Right cardiac atrium (tissue), 5 donors: ENCODE data around the gene SDHAF2. TPM values are rescaled to one million over a fixed set of nuclear protein-coding genes. Genes with fewer than 3 reads are reported as not detected.
"Not testable (repeated sequence)": the region's sequence is repeated elsewhere in the genome, so short reads cannot be mapped to it uniquely, and the experiment has no call there.

Experiments used
- ATAC-seq, 2 donors: fragments of 200-7000 bp; cut with Tn5 transposase; one replicate each; pipeline versions ENCODE4 v1.8.0 to v1.9.1; 2020; ENCODE audit warnings: moderate library complexity in 2 of 2, mild to moderate bottlenecking in 1 of 2
- DNase-seq, 3 donors: peaks; one replicate each; pipeline ENCODE4 v3.0.0-alpha.2; 2020
- H3K27ac ChIP-seq: one replicate; pipeline ENCODE4 v1.5.1; 2013; ENCODE audit warnings: mild to moderate bottlenecking, low read length, control low read depth, moderate library complexity
- H3K27me3 ChIP-seq: one replicate; pipeline ENCODE4 v1.6.1; 2013; ENCODE audit not compliant: control insufficient read depth, insufficient read depth
- H3K4me1 ChIP-seq: one replicate; pipeline ENCODE4 v1.6.1; 2013; ENCODE audit warnings: low read length; ENCODE audit not compliant: control insufficient read depth, insufficient read depth
- H3K4me3 ChIP-seq: one replicate; pipeline ENCODE4 v1.5.1; 2013; ENCODE audit warnings: low read length, control low read depth
- H3K9me3 ChIP-seq: one replicate; pipeline ENCODE4 v1.6.1; 2013; ENCODE audit warnings: low read length; ENCODE audit not compliant: control insufficient read depth
- WGBS: extraction: QIAGEN DNeasy Blood & Tissue Kit; methylation state at CpG from one replicate; pipeline ENCODE4 v1.1.7; 2013; 5-methylcytosine and 5-hydroxymethylcytosine counted together
- intact Hi-C, 4 donors: fragments of 100-400 bp; cut with DNase I; formaldehyde crosslinking; loops; one replicate each; pipeline versions ENCODE4 v1.11.0 to v1.14.0; 2022 to 2023
- polyA plus RNA-seq: library from polyadenylated mRNA; stranded (reverse); fragments of 200-250 nt; gene quantifications from one replicate; pipeline ENCODE4 v1.2.3, GENCODE V29; 2013
- total RNA-seq, 4 donors: library from RNA; stranded (reverse); fragmentation: NEBNext Ultra II Directional; extraction: Animal tissue kit (Norgen Biotek cat#: 25700); gene quantifications; one replicate each; pipeline ENCODE4 v1.2.1, GENCODE V29; 2021
- donor health status: healthy with polysubstance abuse.
- donor health status: DM: no; HTN: yes; CAD: no.
- donor health status: DM: no; HTN: no; CAD: no.
- donor health status: DM: no; HTN: yes; CAD: no; lungs with severe emphysema.
- donor health status: DM: yes; HTN: yes; CAD: no.

SDHAF2 gene
- total and polyA plus RNA-seq, 5 donors, result 32.9 to 57.8 (median 33.5) TPM

DNA sequence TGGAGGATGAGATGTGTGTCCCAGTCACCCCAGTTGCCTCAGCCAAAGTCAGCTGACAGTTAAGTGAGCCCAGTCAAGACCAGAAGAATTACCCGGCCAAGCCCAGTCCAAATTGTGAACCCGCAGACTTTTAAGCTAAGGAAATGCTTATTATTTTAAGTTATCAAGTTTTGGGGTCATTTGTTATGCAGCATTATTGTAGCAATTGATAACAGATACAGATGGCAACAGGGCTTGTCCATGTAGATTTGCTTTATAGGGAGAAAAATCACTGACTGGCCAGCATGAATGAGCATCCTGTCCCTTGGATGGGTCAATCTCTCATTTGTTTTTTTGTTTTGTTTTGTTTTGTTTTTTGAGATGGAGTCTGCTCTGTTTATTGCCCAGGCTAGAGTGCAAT is 22.9 kb downstream of the SDHAF2 start:
- Histone ChIP-seq H3K4me1 (peaks cover 9% of the 10 kb centered on the region), H3K27ac (no peak overlapping the region), H3K27me3 (no peaks in the 10 kb centered on the region), H3K9me3 (no peaks in the 10 kb centered on the region), H3K4me3 (no peak overlapping the region)
- intact Hi-C loops, result loop anchor here in 2 of 4 donors (10.0 kb wide), 2 partner anchors 62 to 182 kb away; no protein-coding TSS in a partner anchor
- DNase-seq (no peak), ATAC-seq (no peak)
- 98% methylated on average over 2 of the region's 2 CpGs for WGBS

DNA sequence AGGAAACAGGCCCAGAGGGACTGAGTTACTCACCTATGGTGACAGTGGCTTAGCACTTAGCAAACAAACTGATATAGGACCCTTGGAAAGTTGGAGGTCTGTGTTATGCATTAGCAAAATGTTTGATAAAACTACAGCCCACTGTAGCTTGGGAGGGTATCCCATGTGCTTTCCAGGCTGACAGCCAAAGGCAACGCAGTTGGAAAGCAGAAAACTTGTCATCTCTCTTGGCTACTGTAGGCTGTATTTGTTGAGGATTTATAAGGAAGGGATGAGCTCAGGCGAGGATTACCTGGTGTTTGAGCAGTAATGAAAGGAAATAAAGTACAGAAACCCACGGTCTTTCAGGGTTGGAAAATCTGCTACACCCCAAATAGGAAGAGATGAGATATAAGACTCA is 23.8 kb downstream of the SDHAF2 start:
- H3K27me3 ChIP-seq, result no peaks in the 10 kb centered on the region
- ATAC-seq (no peak), DNase-seq (no peak)
- no peak overlapping the region for H3K27ac ChIP-seq
- peaks cover 9% of the 10 kb centered on the region for H3K4me1 ChIP-seq
- H3K4me3 ChIP-seq, result no peak overlapping the region
- WGBS, result 46% methylated on average over 3 of the region's 3 CpGs
- H3K9me3 ChIP-seq, result no peaks in the 10 kb centered on the region
- intact Hi-C loops, result loop anchor here in 2 of 4 donors (10.0 kb wide), 2 partner anchors 61 to 181 kb away; no protein-coding TSS in a partner anchor

DNA sequence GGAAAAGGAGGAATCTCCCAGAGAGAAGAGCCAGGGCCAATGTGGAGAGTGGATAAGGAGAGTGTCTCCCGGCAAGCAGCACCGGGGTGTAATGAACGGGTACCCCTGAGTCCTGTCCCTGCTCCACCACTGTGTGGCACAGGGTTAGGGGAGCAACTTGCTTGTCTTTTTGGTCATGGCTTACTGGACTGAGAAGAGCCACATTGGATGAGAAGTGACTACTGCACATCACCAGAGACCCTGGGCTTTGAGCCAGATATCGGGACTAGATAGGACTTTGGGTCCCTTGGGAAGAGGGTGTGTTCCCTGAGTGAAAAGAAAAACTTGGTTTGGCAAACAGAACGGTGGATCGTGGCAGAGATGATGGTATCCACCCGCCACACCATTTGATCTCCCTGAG is 24.6 kb downstream of the SDHAF2 start:
- H3K27ac ChIP-seq, result peak overlapping the region; percentile 15
- H3K27me3 ChIP-seq, result no peaks in the 10 kb centered on the region
- ATAC-seq (peak in 1 of 2 donors; percentile 26), DNase-seq (no peak)
- H3K9me3 ChIP-seq, result no peaks in the 10 kb centered on the region
- H3K4me1 ChIP-seq, result peaks cover 7% of the 10 kb centered on the region
- no peak overlapping the region for H3K4me3 ChIP-seq
- 66% methylated on average over 7 of the region's 7 CpGs for WGBS
- intact Hi-C loops, result loop anchor here in 2 of 4 donors (10.0 kb wide), 2 partner anchors 60 to 180 kb away; no protein-coding TSS in a partner anchor

DNA sequence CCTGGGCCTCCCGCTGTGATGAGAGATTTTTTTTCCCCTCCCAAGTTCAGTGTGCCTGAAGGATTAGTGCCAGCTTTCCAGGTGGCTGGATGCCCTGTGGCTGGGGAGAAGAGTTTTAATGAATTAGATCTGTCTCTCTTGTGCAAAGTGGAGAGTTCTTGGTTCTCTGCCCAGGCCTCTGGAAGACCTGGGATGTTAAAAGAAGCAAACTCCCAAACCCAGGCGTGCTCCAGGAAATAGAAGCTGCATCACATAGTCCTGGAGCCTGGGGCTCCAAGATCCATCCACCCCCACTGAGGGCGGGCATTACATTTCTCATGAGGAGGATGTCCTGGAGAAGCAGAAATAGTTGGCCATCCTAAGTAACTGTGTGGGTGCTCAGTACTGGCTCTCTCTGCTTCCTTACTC is 30.6 kb downstream of the SDHAF2 start:
- peak; percentile 34 to 50 for ATAC-seq
- Histone ChIP-seq H3K27me3 (no peaks in the 10 kb centered on the region), H3K4me1 (peaks cover 2% of the 10 kb centered on the region), H3K9me3 (no peaks in the 10 kb centered on the region), H3K4me3 (no peak overlapping the region), H3K27ac (no peak overlapping the region)
- intact Hi-C loops, result no loop called here
- WGBS, result 55% methylated on average over 3 of the region's 3 CpGs
- no peak for DNase-seq

DNA sequence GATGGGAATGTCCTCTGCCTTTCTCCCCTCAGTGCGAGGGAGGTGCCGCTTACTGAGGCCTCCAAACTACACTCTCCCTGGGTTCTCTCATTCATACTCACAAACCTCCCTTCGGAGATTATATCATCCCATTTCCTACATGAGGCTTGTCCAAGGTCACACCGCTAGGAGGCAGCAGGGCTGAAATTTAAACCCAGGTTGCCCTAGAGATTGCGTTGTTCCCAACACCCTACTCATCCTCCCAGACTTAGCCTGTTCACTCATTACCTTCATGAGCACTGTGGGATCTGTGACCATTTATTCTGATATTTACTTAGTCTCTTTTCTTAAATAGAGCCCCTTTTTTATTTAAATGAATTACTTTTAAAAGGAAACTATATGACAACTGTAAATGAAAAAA is 31.1 kb downstream of the SDHAF2 start:
- Histone ChIP-seq H3K4me1 (peaks cover 2% of the 10 kb centered on the region), H3K27me3 (no peaks in the 10 kb centered on the region), H3K9me3 (no peaks in the 10 kb centered on the region), H3K4me3 (no peak overlapping the region), H3K27ac (no peak overlapping the region)
- no peak for DNase-seq
- intact Hi-C loops, result no loop called here
- ATAC-seq, result peak; percentile 11 to 30
- 82% methylated on average over 5 of the region's 5 CpGs for WGBS

DNA sequence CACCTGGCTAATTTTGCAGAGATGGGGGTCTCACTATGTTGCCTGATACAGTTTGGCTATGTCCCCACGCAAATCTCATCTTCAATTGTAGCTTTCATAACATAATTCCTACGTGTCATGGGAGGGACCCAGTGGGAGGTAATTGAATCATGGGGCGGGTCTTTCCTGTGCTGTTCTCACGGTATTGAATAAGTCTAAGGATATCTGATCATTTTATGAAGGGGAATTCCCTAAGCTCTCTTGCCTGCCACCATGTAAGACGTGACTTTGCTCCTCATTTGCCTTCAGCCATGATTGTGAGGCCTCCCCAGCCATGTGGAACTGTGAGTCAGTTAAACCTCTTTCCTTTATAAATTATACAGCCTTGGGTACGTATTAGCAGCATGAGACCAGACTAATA is 37.7 kb downstream of the SDHAF2 start:
- H3K4me1 ChIP-seq, ATAC-seq, intact Hi-C loops, H3K4me3 ChIP-seq, H3K27me3 ChIP-seq, H3K27ac ChIP-seq, DNase-seq, H3K9me3 ChIP-seq: not testable (repeated sequence)
- 80% methylated on average over 6 of the region's 6 CpGs for WGBS

DNA sequence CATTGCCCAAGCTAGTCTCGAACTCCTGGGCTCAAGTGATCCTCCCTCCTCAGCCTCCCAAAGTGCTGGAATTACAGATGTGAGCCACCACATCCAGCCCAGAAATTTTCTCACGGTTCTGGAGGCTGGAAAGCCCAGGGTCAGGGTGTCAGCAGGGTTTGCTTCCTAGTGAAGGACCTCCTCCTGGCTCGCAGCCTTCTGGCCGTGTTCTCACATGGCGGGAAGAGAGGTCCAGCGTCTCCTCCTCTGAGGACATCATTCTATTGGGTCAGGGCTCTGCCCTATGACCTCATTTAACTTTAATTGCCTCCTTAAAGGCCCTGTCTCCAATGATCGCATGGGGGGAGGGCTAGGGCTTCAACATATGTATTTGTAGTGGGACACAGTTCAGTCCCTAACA is 38.1 kb downstream of the SDHAF2 start:
- 68% methylated on average over 7 of the region's 7 CpGs for WGBS
- no peak overlapping the region for H3K27ac ChIP-seq
- ATAC-seq, result no peak

DNA sequence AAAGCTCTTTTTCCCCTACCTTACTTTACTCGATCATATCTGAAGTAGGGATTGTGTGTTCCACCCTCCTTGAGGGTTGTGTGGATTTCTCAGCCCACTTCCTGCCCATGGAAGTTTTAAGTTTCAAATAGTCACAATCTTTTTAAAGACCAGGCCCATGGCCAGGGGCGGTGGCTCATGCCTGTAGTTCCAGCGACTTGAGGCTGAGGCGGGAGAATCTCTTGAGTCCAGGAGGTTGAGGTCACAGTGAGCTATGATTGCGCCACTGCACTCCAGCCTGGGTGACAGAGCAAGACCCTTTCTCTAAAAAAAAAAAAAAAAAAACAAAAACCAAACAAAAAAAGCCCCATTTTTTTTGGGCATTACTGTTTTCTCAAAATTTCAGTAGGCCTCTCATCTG is 42.4 kb downstream of the SDHAF2 start:
- ATAC-seq (peak; percentile 82 to 83), DNase-seq (peak; percentile 88 to 93 (median 89))
- no peak overlapping the region for H3K4me3 ChIP-seq
- WGBS, result 47% methylated on average over 5 of the region's 5 CpGs
- no peaks in the 10 kb centered on the region for H3K4me1 ChIP-seq
- H3K27ac ChIP-seq, result peak overlapping the region; percentile 94
- intact Hi-C loops, result loop anchor here in 1 of 4 donors (10.0 kb wide), 1 partner anchor 153 kb away; no protein-coding TSS in a partner anchor
- no peaks in the 10 kb centered on the region for H3K27me3 ChIP-seq
- H3K9me3 ChIP-seq, result no peaks in the 10 kb centered on the region

More for the DNA sequence above, 38.1 kb downstream of the SDHAF2 start:
- H3K4me3 ChIP-seq, result no peak overlapping the region
- no peaks in the 10 kb centered on the region for H3K9me3 ChIP-seq
- intact Hi-C loops, result no loop called here
- DNase-seq, result peak in 2 of 3 donors; percentile 64 to 75
- no peaks in the 10 kb centered on the region for H3K4me1 ChIP-seq
- no peaks in the 10 kb centered on the region for H3K27me3 ChIP-seq

DNA sequence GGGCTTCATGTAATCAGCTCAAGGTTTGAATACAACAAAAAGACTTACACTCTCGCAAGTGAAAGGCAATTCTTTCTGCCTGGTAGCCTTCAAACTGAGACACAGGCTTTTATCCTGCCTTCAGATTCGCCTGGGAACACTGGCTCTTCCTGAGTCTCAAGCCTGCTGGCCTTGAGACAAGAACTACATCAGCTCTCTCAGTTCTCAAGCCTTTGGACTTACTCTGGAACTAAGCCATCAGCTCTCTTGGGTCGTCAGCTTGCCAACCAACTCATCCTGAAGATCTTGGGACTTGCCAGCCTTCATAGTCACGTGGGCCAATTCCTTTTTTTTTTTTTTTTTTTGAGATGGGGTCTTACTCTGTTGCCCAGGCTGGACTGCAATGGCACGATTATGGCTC is 42.9 kb downstream of the SDHAF2 start:
- Histone ChIP-seq H3K4me1 (no peaks in the 10 kb centered on the region), H3K4me3 (no peak overlapping the region), H3K27me3 (no peaks in the 10 kb centered on the region), H3K9me3 (no peaks in the 10 kb centered on the region), H3K27ac (peak overlapping the region; percentile 70)
- WGBS, result 45% methylated on average over 5 of the region's 5 CpGs
- intact Hi-C loops, result loop anchor here in 1 of 4 donors (10.0 kb wide), 1 partner anchor 152 kb away; no protein-coding TSS in a partner anchor
- peak; percentile 72 for ATAC-seq
- peak in 2 of 3 donors; percentile 65 to 73 for DNase-seq

DNA sequence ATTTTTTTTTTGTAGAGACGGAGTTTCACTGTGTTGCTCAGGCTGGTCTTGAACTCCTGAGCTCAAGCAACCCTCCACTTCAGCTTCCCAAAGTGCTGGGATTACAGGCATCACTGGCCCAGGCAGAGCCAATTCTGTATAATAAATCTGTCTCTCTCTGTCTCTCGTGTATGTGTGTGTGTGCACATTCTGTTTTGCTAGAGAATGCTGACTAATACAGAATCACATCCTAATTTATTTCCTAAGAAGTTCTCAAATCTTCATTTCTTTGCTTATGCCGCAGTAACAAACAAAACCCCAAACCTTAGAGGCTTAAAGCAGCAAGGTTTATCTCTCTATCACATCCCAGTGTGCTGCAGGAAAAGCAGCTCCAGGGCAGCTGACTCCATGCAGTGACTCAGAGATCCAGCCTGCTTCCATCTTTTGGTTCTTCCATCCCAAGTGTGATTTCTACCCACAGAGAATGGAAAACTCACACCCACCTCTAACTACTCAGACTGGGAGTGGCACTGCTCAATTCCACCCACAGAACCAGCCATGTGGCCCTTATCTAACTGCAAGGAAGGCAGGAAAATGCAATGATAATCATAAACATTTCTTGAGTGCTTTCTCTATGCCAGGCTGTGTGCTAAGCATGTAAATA is 43.6 kb downstream of the SDHAF2 start:
- no peak for ATAC-seq
- Histone ChIP-seq H3K27ac (no peak overlapping the region), H3K4me1 (no peaks in the 10 kb centered on the region), H3K27me3 (no peaks in the 10 kb centered on the region), H3K9me3 (no peaks in the 10 kb centered on the region), H3K4me3 (no peak overlapping the region)
- 85% methylated on average over 3 of the region's 3 CpGs for WGBS
- intact Hi-C loops, result loop anchor here in 1 of 4 donors (10.0 kb wide), 1 partner anchor 151 kb away; no protein-coding TSS in a partner anchor
- DNase-seq, result no peak

DNA sequence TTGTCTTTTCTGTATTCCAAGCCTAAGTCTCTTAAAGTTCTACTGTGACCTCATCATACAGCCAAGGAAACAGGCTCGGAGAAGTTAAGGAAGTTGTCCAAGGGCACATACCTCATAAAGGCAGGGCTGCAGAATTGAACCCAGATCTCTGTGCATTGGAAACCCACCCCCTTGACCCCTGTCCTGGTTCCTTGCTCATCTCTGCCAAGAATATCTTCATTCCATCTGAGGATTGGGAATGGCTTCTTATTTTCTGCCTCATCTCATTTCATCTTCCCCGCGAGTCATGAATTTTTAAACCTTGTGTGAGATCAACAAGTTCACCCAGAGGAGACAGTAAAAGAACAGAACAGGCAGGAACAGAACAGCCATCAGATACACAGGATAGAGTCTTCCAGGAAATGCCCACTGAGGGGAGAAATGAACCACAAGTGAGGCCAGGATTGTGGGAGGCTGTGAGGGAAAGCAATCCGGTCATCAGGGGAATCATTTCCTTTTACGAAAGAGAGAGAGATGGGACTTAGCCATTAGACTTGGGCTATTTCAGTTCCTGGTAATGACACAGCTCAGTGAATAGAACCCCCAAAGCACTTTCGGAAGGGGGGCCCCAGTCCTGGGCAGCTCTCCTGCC is 44.2 kb downstream of the SDHAF2 start:
- intact Hi-C loops, result loop anchor here in 1 of 4 donors (10.0 kb wide), 1 partner anchor 151 kb away; no protein-coding TSS in a partner anchor
- no peak overlapping the region for H3K4me3 ChIP-seq
- WGBS, result 79% methylated on average over 6 of the region's 6 CpGs
- ATAC-seq, result no peak
- no peaks in the 10 kb centered on the region for H3K4me1 ChIP-seq
- DNase-seq, result no peak
- H3K27ac ChIP-seq, result no peak overlapping the region
- H3K9me3 ChIP-seq, result no peaks in the 10 kb centered on the region
- H3K27me3 ChIP-seq, result no peaks in the 10 kb centered on the region
